Heart left ventricle (tissue), 13 donors: ENCODE data around the gene SMCO2.

Experiments
- CTCF ChIP-seq, 12 donors: fragments of 200-600 bp; sonication (generic) in 4 of 12; IDR thresholded peaks; one replicate each; pipeline versions ENCODE4 v1.5.0 to v1.8.0; 2018 to 2022; ENCODE audit warnings: antibody characterized with exemption in 12 of 12, mild to moderate bottlenecking in 5 of 12
- POLR2A ChIP-seq, 2 donors: fragments of 450-650 bp; IDR thresholded peaks; one replicate each; pipeline ENCODE4 v1.6.1; 2017; ENCODE audit warnings: antibody characterized with exemption in 2 of 2, mild to moderate bottlenecking in 2 of 2, moderate library complexity in 2 of 2
- donor health status: ischemic (EF 13 %, LVEDD 7.1; RV severe dilation, severe dysfunction).
- donor health status: DM: no; HTN: yes; CAD: no.
- donor health status: DM: no; HTN: no; CAD: no.
- donor health status: ischemic (EF 25% LVEDD 6.9; RV normal size, moderate dysfunction).
- donor health status: ischemic (EF 25% LVEDD 5.7; RV mildly dilated, moderate dysfunction).
- donor health status: ischemic (EF 35%, LVEDD 5.7; RV mildly dilated, moderate dysfunction).
- donor health status: nonischemic (EF 11% LVEDD 7.7; RV severe dilation, severe dysfunction).
- donor health status: DM: yes; HTN: yes; CAD: no.
- donor health status: PGD.
- donor health status: ischemic (EF 29% LVEDD 5.4; RV normal size, mild dysfunction).
- donor health status: nonischemic (EF 23%, LVEDD 6.1; RV moderate dilation, normal function).

GRCh38 chr12:27493260-27493940 is 46.9 kb downstream of the SMCO2 start:
- TF ChIP-seq POLR2A (IDR thresholded peaks at IDR 0.05) (no peak), CTCF (IDR thresholded peaks at IDR 0.05) (no peak)
